ENCODE measurements around the gene SLC25A40. TPM values are rescaled to one million over a fixed set of nuclear protein-coding genes. Genes with fewer than 3 reads are reported as not detected.
"Not testable (repeated sequence)": the region's sequence is repeated elsewhere in the genome, so short reads cannot be mapped to it uniquely, and the experiment has no call there.

Gene SLC25A40
- total RNA-seq, 1 donor from 2014 or later = 27.7 TPM

- no peak for DNase-seq (ENCODE audit: low spot score)
- no peak for TF ChIP-seq CTCF (IDR thresholded peaks at IDR 0.05; ENCODE audit: unreplicated experiment)
- Mint-ChIP-seq H3K27ac (ENCODE audit: unreplicated experiment) (no peak overlapping the region), H3K27me3 (ENCODE audit: unreplicated experiment) (no peaks in the 10 kb centered on the region), H3K4me3 (ENCODE audit: unreplicated experiment) (no peak overlapping the region), H3K36me3 (ENCODE audit: low read depth, unreplicated experiment) (no peaks in the 10 kb centered on the region), H3K4me1 (ENCODE audit: unreplicated experiment) (peaks cover 3% of the 10 kb centered on the region), H3K9me3 (ENCODE audit: unreplicated experiment) (no peaks in the 10 kb centered on the region)
Observed at GRCh38 chr7:87912121-87912520, 36.0 kb upstream of the SLC25A40 start.

- H3K9me3 Mint-ChIP-seq (ENCODE audit: unreplicated experiment); H3K36me3 Mint-ChIP-seq (ENCODE audit: low read depth, unreplicated experiment); H3K4me1 Mint-ChIP-seq (ENCODE audit: unreplicated experiment); H3K27ac Mint-ChIP-seq (ENCODE audit: unreplicated experiment); H3K4me3 Mint-ChIP-seq (ENCODE audit: unreplicated experiment); DNase-seq (ENCODE audit: low spot score); H3K27me3 Mint-ChIP-seq (ENCODE audit: unreplicated experiment): not testable (repeated sequence)
Observed at GRCh38 chr7:87908814-87909213, 32.7 kb upstream of the SLC25A40 start.

- H3K4me3 Mint-ChIP-seq (ENCODE audit: unreplicated experiment); H3K36me3 Mint-ChIP-seq (ENCODE audit: low read depth, unreplicated experiment); H3K9me3 Mint-ChIP-seq (ENCODE audit: unreplicated experiment); DNase-seq (ENCODE audit: low spot score); H3K4me1 Mint-ChIP-seq (ENCODE audit: unreplicated experiment); H3K27me3 Mint-ChIP-seq (ENCODE audit: unreplicated experiment): not testable (repeated sequence)
- peak overlapping the region; percentile 32 for H3K27ac Mint-ChIP-seq (ENCODE audit: unreplicated experiment)
Observed at GRCh38 chr7:87907136-87907906, 31.2 kb upstream of the SLC25A40 start.

GRCh38 chr7:87899255-87899654 is 23.1 kb upstream of the SLC25A40 start:
- DNase-seq (ENCODE audit: low spot score) = no peak
- H3K9me3 Mint-ChIP-seq (ENCODE audit: unreplicated experiment) = no peaks in the 10 kb centered on the region
- TF ChIP-seq CTCF (IDR thresholded peaks at IDR 0.05; ENCODE audit: unreplicated experiment) = no peak
- H3K4me1 Mint-ChIP-seq (ENCODE audit: unreplicated experiment) = no peaks in the 10 kb centered on the region
- peaks cover 3% of the 10 kb centered on the region for H3K27me3 Mint-ChIP-seq (ENCODE audit: unreplicated experiment)
- H3K4me3 Mint-ChIP-seq (ENCODE audit: unreplicated experiment) = no peak overlapping the region
- H3K27ac Mint-ChIP-seq (ENCODE audit: unreplicated experiment) = no peak overlapping the region
- H3K36me3 Mint-ChIP-seq (ENCODE audit: low read depth, unreplicated experiment) = no peaks in the 10 kb centered on the region

- no peak for TF ChIP-seq CTCF (IDR thresholded peaks at IDR 0.05; ENCODE audit: unreplicated experiment)
- no peaks in the 10 kb centered on the region for H3K27me3 Mint-ChIP-seq (ENCODE audit: unreplicated experiment)
- no peak overlapping the region for H3K4me3 Mint-ChIP-seq (ENCODE audit: unreplicated experiment)
- no peaks in the 10 kb centered on the region for H3K9me3 Mint-ChIP-seq (ENCODE audit: unreplicated experiment)
- no peaks in the 10 kb centered on the region for H3K36me3 Mint-ChIP-seq (ENCODE audit: low read depth, unreplicated experiment)
- H3K27ac Mint-ChIP-seq (ENCODE audit: unreplicated experiment) = no peak overlapping the region
- DNase-seq (ENCODE audit: low spot score) = no peak
- no peaks in the 10 kb centered on the region for H3K4me1 Mint-ChIP-seq (ENCODE audit: unreplicated experiment)
Observed at GRCh38 chr7:87895363-87895762, 19.2 kb upstream of the SLC25A40 start.

GRCh38 chr7:87886875-87887274 is 10.7 kb upstream of the SLC25A40 start:
- Mint-ChIP-seq H3K27ac (ENCODE audit: unreplicated experiment) (no peak overlapping the region), H3K4me3 (ENCODE audit: unreplicated experiment) (no peak overlapping the region), H3K36me3 (ENCODE audit: low read depth, unreplicated experiment) (no peaks in the 10 kb centered on the region), H3K9me3 (ENCODE audit: unreplicated experiment) (no peaks in the 10 kb centered on the region), H3K27me3 (ENCODE audit: unreplicated experiment) (no peaks in the 10 kb centered on the region), H3K4me1 (ENCODE audit: unreplicated experiment) (no peaks in the 10 kb centered on the region)
- peak; percentile 62 for TF ChIP-seq CTCF (IDR thresholded peaks at IDR 0.05; ENCODE audit: unreplicated experiment)
- DNase-seq (ENCODE audit: low spot score) = no peak
